ENCODE measurements around the gene BTBD9.

- TF ChIP-seq ISL1 (CRISPR knock-in tag; IDR thresholded peaks at IDR 0.05) (no peak), GLIS3 (CRISPR knock-in tag; IDR thresholded peaks at IDR 0.05) (no peak), OSR1 (CRISPR knock-in tag; IDR thresholded peaks at IDR 0.05) (no peak), POU6F1 (CRISPR knock-in tag; IDR thresholded peaks at IDR 0.05; ENCODE audit: borderline replicate concordance, low read depth) (no peak), CREB5 (CRISPR knock-in tag; IDR thresholded peaks at IDR 0.05; ENCODE audit: low read depth) (no peak), PPARA (CRISPR knock-in tag; IDR thresholded peaks at IDR 0.05; ENCODE audit: borderline replicate concordance) (no peak), BACH2 (CRISPR knock-in tag; IDR thresholded peaks at IDR 0.05; ENCODE audit: borderline replicate concordance) (no peak), ZFP3 (CRISPR knock-in tag; IDR thresholded peaks at IDR 0.05) (no peak), ARNTL (CRISPR knock-in tag; IDR thresholded peaks at IDR 0.05; ENCODE audit: borderline replicate concordance, low read depth) (no peak), PATZ1 (CRISPR knock-in tag; IDR thresholded peaks at IDR 0.05; ENCODE audit: borderline replicate concordance) (no peak)
Measured at GRCh38 chr6:38169977-38170526, 469.7 kb downstream of the BTBD9 start.
